Left lung (tissue), 10 donors: Measurements from ENCODE around the gene MYPN. TPM values are rescaled to one million over a fixed set of nuclear protein-coding genes. Genes with fewer than 3 reads are reported as not detected.

Experiments
- ATAC-seq: fragments of 200-7000 bp; cut with Tn5 transposase; one replicate; pipeline ENCODE4 v1.9.1; 2020; ENCODE audit warnings: moderate library complexity
- DNase-seq, 4 donors: peaks; one replicate each; pipeline ENCODE4 v3.0.0-alpha.2; 2013 to 2020
- H3K27ac ChIP-seq, 2 donors: fragments of 200-600 bp; sonication (generic) in 1 of 2; one replicate each; pipeline versions ENCODE4 v1.5.0 to v1.8.0; 2020 to 2021
- H3K27me3 ChIP-seq, 2 donors: fragments of 200-600 bp; sonication (generic) in 1 of 2; one replicate each; pipeline versions ENCODE4 v1.5.0 to v1.8.0; 2020 to 2021
- H3K36me3 ChIP-seq, 2 donors: fragments of 200-600 bp; sonication (generic) in 1 of 2; one replicate each; pipeline versions ENCODE4 v1.5.0 to v1.8.0; 2020 to 2021
- H3K4me1 ChIP-seq, 2 donors: fragments of 200-600 bp; one replicate each; pipeline ENCODE4 v1.8.0; 2021
- H3K4me3 ChIP-seq, 2 donors: fragments of 200-600 bp; sonication (generic) in 1 of 2; one replicate each; pipeline versions ENCODE4 v1.5.0 to v1.8.0; 2020 to 2021; ENCODE audit warnings: mild to moderate bottlenecking in 1 of 2
- H3K9me3 ChIP-seq, 2 donors: fragments of 200-600 bp; sonication (generic) in 1 of 2; one replicate each; pipeline versions ENCODE4 v1.5.0 to v1.8.0; 2020 to 2021
- CTCF ChIP-seq, 2 donors: fragments of 200-600 bp; sonication (generic) in 1 of 2; IDR thresholded peaks; one replicate each; pipeline versions ENCODE4 v1.5.0 to v1.8.0; 2021; ENCODE audit warnings: antibody characterized with exemption in 2 of 2
- intact Hi-C, 2 donors: fragments of 100-400 bp; cut with DNase I; formaldehyde crosslinking; loops; one replicate each; pipeline versions ENCODE4 v1.11.2 to v1.14.2; 2022
- polyA plus RNA-seq, 6 donors: library from polyadenylated mRNA; unstranded; fragments of 120-200 nt; gene quantifications; one replicate each; pipeline ENCODE4 v1.2.1, GENCODE V29; 2013; ENCODE audit not compliant: insufficient read length in 6 of 6
- total RNA-seq, 2 donors: library from RNA; stranded (reverse); fragmentation: NEBNext Ultra II Directional; extraction: Animal tissue kit (Norgen Biotek cat#: 25700); gene quantifications; one replicate each; pipeline ENCODE4 v1.2.1, GENCODE V29; 2021
- donor health status: DM: no; HTN: yes; CAD: no.
- donor health status: DM: no; HTN: no; CAD: no.

MYPN gene
- total and polyA plus RNA-seq, 8 donors = 0.03 to 0.13 (median 0.04) TPM; not detected in 3

GRCh38 chr10:68180490-68180889 lies 71.2 kb downstream of the MYPN start:
- TF ChIP-seq CTCF (IDR thresholded peaks at IDR 0.05) = no peak
- peaks cover 0 to 4% of the 10 kb centered on the region in 2 donors for H3K27me3 ChIP-seq
- ATAC-seq = no peak
- intact Hi-C loops = no loop called here
- DNase-seq = no peak
- H3K4me3 ChIP-seq = no peak overlapping the region
- H3K4me1 ChIP-seq = no peaks in the 10 kb centered on the region
- no peaks in the 10 kb centered on the region for H3K36me3 ChIP-seq
- no peaks in the 10 kb centered on the region for H3K9me3 ChIP-seq
- H3K27ac ChIP-seq = no peak overlapping the region

GRCh38 chr10:68184546-68184945 lies 75.3 kb downstream of the MYPN start:
- intact Hi-C loops = no loop called here
- Histone ChIP-seq H3K4me1 (no peaks in the 10 kb centered on the region), H3K9me3 (no peaks in the 10 kb centered on the region), H3K4me3 (no peak overlapping the region), H3K36me3 (no peaks in the 10 kb centered on the region), H3K27me3 (peaks cover 0 to 19% of the 10 kb centered on the region in 2 donors), H3K27ac (no peak overlapping the region)
- no peak for TF ChIP-seq CTCF (IDR thresholded peaks at IDR 0.05)
- DNase-seq (no peak), ATAC-seq (no peak)

- no peak for TF ChIP-seq CTCF (IDR thresholded peaks at IDR 0.05)
- intact Hi-C loops = no loop called here
- Histone ChIP-seq H3K9me3 (no peaks in the 10 kb centered on the region), H3K27me3 (peaks cover 0 to 19% of the 10 kb centered on the region in 2 donors), H3K36me3 (no peaks in the 10 kb centered on the region), H3K4me3 (no peak overlapping the region), H3K27ac (no peak overlapping the region), H3K4me1 (no peaks in the 10 kb centered on the region)
- no peak for ATAC-seq
- DNase-seq = no peak
Measured at GRCh38 chr10:68185085-68185484, 75.8 kb downstream of the MYPN start.

GRCh38 chr10:68188835-68189234 lies 79.5 kb downstream of the MYPN start:
- Histone ChIP-seq H3K36me3 (no peaks in the 10 kb centered on the region), H3K4me3 (no peak overlapping the region)
- no peak for TF ChIP-seq CTCF (IDR thresholded peaks at IDR 0.05)

GRCh38 chr10:68192113-68192512 lies 82.8 kb downstream of the MYPN start:
- Histone ChIP-seq H3K4me3 (no peak overlapping the region), H3K27ac (no peak overlapping the region), H3K27me3 (peaks cover 0 to 3% of the 10 kb centered on the region in 2 donors), H3K36me3 (no peaks in the 10 kb centered on the region), H3K9me3 (no peaks in the 10 kb centered on the region), H3K4me1 (no peaks in the 10 kb centered on the region)
- DNase-seq (no peak), ATAC-seq (no peak)
- intact Hi-C loops = no loop called here
- no peak for TF ChIP-seq CTCF (IDR thresholded peaks at IDR 0.05)

More at GRCh38 chr10:68188835-68189234, 79.5 kb downstream of the MYPN start:
- no peaks in the 10 kb centered on the region for H3K9me3 ChIP-seq
- no peak for ATAC-seq
- no peak overlapping the region for H3K27ac ChIP-seq
- H3K27me3 ChIP-seq = peaks cover 0 to 19% of the 10 kb centered on the region in 2 donors
- no peak for DNase-seq
- intact Hi-C loops = no loop called here
- H3K4me1 ChIP-seq = no peaks in the 10 kb centered on the region
